Umbilical cord (tissue), 2 donors: ENCODE measurements around the gene CDK11A. TPM values are rescaled to one million over a fixed set of nuclear protein-coding genes. Genes with fewer than 3 reads are reported as not detected.
"Not testable (repeated sequence)": the region's sequence is repeated elsewhere in the genome, so short reads cannot be mapped to it uniquely, and the experiment has no call there.

ENCODE experiments used
- DNase-seq: peaks from one replicate; pipeline ENCODE4 v3.0.0-alpha.2; 2015; ENCODE audit warnings: low spot score
- total RNA-seq: library from RNA; depleted of rRNA; stranded (reverse); fragments of >200 nt; gene quantifications from one replicate; pipeline ENCODE4 v1.2.3, GENCODE V29; 2014; ENCODE audit warnings: low replicate concordance; ENCODE audit not compliant: insufficient read depth

Gene CDK11A
- total RNA-seq, 1 donor from 2014 or later = 21.9 TPM

DNA sequence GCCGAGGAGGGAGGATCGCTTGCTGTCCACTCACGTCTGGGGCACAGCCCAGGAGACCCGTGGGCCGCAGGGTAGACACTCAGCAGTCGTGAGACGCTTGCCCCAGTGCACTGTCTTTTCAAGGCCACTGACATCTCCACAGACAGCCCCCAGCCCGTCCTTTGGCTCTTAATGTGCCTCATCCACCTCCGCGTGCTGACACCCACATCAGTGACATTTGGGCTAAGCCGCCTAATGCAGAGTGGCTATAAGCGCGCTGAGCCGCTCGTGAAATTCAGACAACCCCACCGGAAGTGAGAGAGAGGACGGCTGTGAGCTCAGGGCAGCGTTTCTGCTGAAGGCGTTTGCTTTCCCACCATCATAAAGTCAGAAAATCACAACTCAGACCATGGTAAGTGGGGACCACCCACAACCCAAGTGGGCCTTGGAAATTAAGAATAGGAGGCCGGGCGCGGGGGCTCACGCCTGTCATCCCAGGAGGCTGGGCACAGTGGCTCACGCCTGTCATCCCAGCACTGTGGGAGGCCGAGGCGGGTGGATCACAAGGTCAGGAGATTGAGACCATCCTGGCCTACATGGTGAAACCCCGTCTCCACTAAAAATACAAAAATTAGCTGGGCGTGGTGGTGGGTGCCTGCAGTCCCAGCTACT is 40.0 kb downstream of the CDK11A start:
- DNase-seq = no peak

DNA sequence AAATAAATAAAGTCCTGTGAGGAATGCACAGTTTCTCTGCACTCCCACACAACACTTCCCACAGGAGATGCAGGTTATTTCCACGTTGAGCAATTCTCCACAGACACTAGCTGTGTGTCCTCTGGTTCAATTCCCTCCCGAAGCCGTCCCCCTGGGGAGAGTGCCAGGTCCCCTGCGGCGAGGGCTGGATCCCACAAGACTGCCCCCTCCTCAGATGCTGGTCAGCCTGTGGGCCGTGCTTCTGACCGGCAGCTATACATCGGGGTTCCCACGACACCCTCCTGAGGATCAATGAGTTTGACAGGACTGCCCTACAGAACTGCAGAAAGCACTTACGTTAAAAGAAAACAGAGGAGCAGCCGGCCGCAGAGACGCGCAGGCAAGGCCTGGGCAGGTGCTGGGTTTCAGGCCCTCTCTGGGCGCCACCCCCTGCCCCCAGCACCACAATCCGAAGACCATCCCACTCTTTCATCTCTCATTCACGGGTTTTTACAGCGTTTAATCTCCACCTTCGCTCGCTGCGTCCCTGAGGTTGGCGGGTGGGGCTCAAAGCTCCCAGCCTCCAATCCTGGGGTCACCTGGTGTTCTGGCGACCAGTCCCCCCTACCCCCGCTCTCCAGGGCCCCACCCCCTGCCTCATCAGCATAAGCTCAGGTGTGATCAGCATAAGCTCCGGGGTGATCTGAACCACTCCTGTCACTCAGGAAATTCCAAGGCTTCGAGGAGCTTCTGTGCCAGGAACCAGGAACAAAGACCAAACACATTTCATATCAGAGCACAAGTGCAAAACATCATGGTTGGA is 40.9 kb downstream of the CDK11A start:
- no peak for DNase-seq

DNA sequence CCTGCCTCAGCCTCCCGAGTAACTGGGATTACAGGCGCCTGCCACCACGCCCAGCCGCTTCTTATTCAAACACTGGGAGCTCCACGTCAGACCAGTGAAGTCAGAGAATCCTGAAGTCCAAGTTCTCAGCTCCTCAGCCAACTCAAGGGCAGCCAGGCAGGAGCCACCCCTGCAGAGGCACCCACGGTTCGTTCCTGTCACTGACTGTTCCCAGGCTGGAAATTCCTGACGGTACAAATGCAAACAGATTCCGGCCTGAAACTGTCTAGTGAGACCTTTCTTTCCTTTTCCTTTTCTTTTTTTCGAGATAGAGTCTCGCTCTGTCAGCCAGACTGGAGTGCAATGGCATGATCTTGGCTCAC is 43.3 kb downstream of the CDK11A start:
- DNase-seq = no peak

DNA sequence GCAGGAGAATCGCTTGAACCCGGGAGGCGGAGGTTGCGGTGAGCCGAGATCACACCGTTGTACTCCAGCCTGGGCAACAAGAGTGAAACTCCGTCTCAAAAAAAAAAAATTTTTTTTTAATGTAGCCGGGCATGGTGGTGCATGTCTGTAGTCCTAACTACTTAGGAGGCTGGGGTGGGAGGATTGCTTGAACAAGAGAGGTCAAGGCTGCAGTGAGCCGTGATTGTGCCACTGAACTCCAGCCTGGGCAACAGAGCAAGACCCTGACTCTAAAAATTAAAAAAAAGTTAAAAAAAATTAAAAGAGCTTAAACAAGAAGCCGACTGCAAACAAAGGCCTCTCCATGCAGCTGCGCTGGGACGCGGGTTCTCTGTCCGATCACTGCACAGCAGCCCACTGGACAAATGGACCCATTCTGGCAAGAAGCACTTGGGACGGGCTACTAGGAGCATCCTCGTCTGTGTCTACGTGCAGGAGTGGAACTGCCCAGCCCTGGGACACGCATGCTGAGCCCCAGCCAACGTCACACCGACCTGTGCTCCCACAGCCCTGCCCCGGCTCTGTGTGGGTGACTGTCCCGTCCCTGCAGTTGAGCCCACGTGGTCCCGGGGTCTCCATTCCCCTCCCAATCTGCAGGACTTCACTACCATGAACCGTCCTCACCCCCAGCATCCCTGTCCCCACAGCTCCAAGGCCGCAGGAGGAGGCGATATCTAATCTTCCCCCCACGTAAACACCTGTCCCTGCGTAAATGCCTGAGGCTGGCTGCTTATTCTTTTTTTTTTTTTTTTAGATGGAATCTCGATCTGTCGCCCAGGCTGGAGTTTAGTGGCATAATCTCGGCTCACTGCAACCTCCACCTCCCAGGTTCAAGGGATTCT is 43.9 kb downstream of the CDK11A start:
- DNase-seq = no peak

DNA sequence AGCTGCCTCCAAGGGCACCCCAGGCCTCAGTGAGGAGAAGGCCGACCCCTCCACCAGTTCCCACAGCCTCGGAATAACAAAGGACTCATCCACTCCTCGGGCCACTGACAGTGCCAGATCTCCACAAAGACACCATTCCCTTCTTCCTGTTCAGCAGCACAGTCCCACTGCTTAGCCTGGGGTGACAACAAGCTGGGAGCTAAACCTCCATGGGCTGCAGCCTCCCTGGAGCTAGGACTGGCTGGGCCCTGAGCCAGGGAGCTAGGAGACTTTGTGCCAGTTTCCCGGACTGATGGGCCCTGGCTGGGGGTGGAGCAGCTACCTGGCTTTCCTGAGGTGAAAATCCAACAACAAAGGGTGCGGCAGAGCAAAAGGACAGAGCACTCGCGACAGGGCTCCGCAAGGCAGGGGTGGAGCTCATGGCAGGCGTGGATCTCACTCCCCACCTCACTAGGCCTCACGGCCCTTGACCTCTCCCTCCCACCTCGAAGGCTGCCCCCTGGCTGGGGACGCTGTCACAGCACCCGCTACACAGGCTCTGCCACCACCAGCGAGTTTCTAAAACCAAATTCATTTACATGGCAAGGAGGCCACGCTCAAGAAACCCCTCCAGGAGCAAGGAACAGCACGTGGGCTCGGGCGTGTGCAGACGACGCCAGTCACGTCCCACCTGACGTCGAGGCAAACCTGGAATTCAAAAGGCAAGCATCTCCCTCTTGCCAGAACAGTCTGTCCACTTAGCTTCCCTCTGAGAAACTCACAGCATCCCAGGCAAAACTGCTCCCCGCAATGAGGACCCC is 45.4 kb downstream of the CDK11A start:
- DNase-seq = no peak

DNA sequence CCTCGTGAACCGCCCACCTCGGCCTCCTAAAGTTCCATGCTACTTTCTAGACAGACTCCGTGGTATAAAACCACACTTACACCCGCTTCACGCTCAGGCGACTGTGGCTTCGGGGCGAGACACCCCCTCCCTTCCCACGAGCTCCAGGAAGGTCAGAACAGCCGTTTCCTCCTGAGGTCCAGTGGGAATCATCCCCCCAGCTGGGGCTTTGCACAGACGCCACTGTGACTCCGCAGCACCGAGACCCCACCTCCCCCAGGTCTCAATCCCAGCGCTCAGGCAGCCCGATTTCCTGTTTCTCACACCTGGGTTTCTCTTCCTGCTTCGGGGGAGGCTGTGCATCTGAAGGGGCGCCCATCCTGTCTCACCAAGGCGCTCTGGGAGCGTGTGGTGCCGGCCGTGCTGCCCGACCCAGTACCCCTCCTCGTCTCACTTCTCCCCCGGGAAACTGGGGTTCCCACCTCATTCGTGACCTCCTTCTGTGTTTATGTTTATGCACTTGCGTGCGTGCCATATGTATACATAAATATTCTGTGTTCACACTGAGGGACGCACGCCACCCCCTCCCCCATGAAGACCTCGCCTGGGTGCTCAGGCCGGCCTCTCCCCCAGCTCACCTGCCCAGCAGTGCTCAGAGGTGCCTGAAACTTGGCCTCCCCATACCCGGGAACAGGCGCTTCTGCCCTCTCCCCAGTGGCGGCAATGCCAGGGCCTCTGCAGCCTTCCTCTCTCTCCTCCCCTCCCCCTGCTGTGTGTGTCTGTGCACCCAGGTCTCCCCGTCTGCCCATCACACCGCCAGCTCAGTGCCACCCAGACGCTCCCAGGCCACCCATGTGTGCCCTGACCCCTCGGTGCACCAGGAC is 46.2 kb downstream of the CDK11A start:
- DNase-seq = no peak

DNA sequence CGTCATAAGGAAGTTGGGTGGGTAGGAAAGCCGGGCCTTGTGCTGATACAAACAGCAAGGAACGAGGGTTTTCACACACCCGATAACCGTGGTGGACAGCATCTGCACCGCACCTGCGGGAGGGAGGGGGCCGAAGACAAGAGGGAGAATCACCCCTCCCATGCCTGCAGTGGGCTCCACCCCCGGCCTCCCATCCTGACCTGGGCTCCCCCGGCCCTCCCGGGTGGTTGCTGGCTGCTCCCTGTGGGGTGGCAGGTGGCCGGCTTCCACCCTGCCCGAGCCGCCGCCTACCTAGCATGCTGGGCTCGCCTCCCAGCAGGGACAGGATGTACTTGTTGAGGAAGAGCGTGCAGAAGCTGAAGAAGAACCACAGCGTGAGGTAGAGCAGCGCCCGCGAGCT is 48.1 kb downstream of the CDK11A start:
- not testable (repeated sequence) for DNase-seq

DNA sequence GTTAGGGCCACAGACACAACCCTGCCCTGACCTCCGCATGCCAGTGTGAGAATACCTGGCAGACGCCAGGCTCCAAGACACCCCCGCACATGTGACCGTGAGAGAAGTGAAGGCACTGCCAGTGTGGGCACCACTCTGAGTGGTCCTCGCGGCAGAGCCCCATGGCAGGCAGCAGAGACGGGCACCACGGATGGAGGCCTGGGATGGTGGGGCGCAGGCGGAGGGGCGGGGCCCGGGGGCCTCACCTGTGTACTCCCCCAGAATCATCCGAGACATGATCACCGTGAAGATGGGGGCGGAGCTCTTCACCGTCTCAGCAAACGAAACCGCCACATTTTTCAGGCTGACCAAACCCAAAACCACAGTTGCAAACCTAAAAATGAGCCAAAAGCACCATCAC is 48.9 kb downstream of the CDK11A start:
- DNase-seq = not testable (repeated sequence)

DNA sequence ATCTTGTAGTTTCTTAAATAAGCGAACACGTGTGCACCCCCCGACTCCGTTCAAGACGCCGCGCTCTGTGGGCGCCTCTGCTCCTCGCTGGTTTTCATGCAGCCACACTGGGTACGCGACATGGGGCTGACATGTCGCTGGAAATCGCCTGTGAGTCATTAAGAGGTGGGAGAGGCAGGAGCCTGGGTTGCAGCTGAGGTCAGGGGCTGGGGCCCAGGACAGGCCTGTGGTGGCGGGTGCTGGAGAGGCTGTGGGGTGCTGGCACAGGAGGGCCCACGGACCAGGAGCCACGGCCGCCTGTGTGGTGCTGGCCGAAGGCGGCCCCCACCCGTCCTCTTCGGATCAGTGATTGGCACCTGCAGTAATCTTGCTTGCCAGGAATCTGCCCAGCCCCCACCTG is 49.4 kb downstream of the CDK11A start:
- DNase-seq = not testable (repeated sequence)

DNA sequence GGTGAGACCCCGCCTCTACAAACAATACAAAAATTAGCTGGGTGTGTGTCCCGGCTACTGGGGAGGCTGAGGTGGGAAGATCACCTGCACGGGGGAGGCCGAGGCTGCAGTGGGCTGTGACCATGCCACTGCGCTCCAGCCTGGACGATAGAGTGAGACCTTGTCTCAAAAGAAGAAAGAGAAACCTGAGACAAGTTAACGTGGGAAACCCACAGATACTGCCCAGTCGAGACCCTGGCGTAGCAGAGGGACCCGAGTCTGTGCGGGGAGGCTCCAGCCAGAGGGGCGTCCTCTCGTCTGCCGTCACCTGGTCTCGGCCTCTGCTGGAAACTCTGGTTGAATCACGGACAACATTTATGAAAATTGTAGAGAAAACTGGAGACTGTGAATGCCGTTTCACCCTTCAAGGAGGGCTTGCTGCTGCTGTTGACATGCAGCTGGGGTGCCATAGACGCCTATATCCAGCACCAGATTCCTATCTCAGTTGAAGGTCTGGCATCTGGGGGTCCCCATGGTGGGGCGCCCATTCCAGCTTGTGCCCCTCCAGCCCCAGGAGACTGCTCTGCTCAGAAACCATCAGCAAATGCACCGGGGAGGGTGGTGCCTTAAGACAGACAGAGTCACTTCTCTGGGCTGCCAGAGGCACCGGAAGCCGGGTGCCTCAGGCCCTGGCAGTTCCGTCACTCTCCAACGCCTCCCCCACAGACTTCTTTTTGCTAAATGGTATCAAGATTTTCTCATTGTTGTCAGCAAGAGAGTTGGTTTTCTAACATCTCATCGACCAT is 51.8 kb downstream of the CDK11A start:
- no peak for DNase-seq

DNA sequence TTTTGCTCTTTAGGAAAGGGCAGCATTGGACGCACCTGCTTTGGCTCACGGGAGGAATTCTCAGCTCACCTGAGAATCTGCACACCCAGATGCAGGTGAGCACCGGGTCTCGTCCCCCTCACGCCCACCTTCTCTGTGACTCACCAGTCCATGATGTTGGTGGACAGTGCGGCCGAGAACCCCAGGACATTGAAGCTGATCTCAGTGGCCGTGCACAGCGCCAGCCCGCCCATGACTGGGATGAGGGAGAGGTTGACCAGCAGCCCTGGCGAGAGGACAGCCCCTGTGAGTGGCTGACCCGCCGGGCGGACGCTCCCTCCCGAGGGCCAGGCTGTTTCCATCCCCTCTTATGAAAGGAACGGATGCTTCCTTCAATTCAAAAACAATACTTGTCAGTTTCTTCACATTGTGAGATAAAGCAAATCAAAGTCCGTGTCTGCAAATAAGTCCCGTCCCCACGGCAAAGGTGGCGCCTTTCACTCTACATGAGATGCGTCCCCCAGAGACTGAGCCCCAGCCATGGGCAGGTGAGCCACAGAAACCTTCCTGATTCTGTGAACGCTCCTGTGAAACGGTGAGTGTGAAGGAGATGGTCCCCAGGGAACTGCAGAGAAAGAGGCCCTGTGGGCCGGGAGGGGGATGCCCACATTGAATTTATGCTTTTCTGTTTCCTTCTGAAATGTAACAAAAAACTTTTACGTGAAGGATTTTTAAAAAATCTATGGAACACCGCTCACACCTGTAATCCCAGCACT is 52.6 kb downstream of the CDK11A start:
- no peak for DNase-seq

DNA sequence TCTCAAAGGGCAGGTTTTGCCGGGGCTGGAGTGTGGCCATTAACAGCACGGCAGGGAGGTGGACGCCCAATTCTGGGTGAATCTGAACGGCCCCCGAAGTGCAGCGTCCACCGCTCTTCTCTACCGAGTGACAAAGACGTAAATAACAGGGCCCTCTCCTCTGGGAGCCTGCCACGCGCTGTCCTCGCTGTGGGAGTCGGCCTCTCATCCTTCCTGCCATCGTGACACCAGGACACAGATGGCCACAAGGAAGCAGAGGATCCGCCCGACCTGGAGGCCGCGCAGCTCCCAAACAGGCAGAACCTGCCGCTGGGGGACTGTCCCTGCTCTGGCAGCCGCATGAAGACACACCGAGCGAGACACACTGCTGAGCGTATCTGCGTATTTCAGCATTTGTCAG is 53.3 kb downstream of the CDK11A start:
- DNase-seq = no peak

DNA sequence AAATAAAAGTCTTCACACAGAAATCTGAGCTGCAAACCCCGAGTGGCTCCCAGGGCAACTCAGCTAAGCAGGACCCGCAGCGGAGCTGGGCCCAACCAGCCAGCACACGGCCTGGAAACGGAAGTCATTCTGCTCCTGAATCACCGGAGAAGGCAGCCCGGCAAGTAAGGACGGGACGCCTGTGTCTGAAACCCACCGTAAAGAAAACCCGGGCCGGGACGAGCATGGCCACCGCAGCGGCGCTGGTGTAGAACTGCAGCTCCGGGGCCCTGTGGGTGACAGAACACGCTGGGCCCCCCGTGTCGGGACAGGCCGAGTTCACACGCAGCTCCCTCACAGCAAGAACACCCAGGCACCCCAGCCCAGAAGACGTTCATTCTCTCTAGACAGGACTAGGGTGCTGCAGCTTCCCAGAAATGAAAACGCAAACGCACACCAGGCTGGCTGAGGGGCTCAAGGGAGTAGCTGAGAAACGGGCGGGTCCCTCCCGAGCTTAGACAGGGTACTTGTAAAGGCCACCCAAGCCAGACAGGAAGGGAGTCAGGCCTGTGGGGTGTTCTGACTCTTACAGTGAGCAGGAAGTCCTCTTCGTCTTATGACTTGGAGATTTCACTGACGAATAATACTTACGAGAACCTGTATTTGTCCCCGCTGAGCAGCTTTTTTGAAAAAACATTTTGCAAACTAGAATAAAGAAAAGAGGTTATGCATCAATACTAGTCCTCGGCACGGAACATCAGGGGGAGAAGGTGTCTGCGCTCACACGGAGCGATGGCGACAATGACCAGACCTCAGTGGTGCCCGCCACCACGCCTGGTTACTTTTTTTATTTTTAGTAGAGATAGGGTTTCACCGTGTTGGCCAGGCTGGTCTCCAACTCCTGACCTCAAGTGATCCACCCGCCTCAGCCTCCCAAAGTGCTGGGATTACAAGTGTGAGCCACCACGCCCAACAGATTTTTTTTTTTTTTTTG is 54.4 kb downstream of the CDK11A start:
- DNase-seq = no peak

DNA sequence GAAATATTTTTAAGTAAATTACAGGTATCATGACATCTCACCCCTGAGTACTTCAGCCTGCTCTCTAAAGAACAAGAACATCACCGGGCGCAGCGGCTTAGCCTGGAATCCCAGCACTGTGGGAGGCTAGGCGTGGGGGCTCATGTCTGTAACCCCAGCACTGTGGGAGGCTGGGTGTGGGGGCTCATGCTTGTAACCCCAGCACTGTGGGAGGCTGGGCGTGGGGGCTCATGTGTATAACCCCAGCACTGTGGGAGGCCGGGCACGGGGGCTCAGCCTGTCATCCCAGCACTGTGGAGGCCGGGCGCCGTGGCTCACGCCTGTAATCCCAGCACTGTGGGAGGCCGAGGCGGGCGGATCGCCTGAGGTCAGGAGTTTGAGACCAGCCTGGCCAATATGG is 57.6 kb downstream of the CDK11A start:
- no peak for DNase-seq

DNA sequence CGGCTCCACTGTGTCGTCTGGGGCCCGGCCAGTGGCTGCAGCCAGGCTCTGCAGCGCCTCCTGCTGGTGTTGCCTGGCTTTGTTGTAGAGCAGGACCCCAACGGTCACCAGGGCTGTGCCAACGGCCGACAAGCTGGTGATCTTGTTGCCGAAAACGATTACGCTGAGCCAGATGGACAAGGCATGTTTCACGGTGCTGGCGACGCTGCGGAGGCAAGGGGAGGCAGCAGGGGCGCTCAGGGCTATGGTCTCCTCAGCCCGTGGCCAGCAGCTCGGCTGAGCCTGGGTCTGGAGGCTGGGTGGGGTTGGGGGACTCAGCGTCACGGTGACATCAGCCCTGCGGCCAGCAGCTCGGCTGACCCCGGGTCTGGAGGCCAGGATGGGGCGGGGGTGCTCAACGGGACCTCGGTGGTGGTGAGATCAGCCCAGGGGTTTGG is 58.3 kb downstream of the CDK11A start:
- DNase-seq = no peak

DNA sequence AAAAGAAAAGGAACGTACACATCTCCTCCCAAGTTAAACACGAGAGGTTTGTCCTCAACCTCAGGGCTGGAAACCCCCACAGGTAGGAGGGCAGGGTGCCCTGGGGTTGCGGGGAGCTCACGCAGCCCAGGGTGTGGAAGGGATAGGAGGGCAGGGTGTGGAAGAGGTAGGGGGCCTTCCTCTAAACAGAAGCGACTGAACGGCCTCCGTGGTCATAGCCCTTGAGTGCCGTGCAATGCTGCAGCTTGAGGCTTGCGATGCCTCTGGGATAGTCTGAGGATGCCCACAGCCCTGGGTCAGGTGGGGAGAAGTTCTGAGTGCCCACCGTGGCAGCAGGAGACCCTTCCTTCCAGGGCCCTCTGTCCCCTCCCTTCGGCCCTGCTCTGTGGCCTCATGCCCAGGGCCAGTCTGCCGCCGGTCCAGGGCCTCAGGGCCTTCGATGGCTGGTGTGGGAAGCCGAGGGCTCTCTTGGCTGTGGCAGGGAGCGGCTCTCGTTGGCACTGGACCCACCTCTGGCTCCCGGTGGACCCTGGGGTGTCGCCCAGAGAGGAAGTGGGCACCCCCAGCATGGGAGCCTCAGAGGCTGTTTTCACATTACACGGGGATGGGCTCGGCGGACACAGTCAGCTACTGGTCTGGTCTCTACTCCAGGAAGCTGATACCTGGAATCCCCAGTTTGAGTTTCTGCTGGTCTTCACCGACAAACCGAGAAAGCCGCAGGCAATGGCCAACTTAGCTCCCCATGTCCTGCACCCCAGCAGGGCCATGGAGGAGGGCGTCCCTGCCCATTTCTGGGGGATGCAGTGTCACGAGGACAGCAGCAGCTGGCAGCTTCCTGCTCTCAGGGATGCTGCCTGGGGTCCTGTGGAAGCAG is 59.0 kb downstream of the CDK11A start:
- DNase-seq = no peak

DNA sequence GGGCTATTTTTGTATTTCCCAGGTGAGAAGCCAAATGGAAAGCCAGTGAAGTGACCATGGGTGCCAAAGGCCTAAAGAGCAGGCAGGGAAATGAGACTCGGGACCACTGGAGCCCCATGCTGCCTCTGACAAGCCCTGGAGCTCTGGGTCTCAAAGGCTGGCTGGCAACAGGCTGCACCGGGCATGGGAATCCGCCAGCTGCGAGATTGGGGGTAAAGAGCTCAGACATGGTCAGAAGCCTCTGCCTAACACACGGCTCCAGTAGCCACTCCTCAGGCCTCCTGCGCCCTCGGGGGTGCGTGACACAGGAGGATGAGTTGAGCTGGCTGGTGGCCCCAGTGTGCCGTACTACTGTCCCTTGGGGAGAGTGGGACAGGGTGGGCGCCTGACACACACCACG is 59.8 kb downstream of the CDK11A start:
- DNase-seq = not testable (repeated sequence)
